Measurements from ENCODE around the gene IFT43. TPM values are rescaled to one million over a fixed set of nuclear protein-coding genes. Genes with fewer than 3 reads are reported as not detected.

The IFT43 gene
- total RNA-seq, 1 experiment from 2014 or later = 37.9 TPM

DNA sequence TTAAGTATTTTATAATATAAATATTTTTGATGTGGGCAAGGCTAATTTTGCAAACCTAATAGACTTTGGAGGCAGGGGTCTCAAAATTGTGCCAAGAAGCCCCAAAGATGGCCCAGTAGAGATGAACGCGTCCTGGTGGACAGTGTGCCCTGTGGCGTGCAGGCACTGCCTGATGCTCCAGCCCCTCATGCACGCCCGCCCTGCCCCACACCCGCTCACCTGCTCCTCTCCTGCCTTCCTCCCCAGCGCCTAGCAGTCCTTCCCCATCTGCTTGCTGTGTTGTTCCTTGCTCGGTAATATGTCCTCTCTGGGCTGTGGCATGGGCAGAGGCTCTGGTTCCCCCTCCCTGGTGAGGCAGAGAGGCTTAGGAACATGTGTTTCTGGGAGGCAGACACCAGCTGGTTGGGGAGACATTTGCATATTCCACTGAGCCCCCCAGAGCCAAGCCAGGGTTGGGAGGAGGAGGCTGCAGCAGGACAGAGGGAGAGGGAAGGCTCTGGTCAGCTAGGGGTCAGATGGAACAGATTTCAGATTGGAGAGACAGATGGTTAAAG is 119.3 kb downstream of the IFT43 start:
- H3K9me3 Mint-ChIP-seq (ENCODE audit: low read depth, unreplicated experiment) = peaks cover 2% of the 10 kb centered on the region
- intact Hi-C loops (cut with micrococcal nuclease; ENCODE audit: unreplicated experiment) = no loop called here
- H3K27me3 Mint-ChIP-seq (ENCODE audit: unreplicated experiment) = peaks cover 91% of the 10 kb centered on the region
- H3K4me3 Mint-ChIP-seq (ENCODE audit: low read depth, unreplicated experiment) = no peak overlapping the region
- no peak for DNase-seq
- H3K36me3 Mint-ChIP-seq (ENCODE audit: insufficient read depth, unreplicated experiment) = no peaks in the 10 kb centered on the region
- H3K27ac Mint-ChIP-seq (ENCODE audit: unreplicated experiment) = no peak overlapping the region
- H3K4me1 Mint-ChIP-seq (ENCODE audit: low read depth, unreplicated experiment) = no peaks in the 10 kb centered on the region
- no TSS peak for BruUV-seq (replicated peaks)
- CTCF ChIA-PET = no interaction called here
- TF ChIP-seq, protein P1, sequence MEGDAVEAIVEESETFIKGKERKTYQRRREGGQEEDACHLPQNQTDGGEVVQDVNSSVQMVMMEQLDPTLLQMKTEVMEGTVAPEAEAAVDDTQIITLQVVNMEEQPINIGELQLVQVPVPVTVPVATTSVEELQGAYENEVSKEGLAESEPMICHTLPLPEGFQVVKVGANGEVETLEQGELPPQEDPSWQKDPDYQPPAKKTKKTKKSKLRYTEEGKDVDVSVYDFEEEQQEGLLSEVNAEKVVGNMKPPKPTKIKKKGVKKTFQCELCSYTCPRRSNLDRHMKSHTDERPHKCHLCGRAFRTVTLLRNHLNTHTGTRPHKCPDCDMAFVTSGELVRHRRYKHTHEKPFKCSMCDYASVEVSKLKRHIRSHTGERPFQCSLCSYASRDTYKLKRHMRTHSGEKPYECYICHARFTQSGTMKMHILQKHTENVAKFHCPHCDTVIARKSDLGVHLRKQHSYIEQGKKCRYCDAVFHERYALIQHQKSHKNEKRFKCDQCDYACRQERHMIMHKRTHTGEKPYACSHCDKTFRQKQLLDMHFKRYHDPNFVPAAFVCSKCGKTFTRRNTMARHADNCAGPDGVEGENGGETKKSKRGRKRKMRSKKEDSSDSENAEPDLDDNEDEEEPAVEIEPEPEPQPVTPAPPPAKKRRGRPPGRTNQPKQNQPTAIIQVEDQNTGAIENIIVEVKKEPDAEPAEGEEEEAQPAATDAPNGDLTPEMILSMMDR (IDR thresholded peaks at IDR 0.05; ENCODE audit: unreplicated experiment) = no peak

DNA sequence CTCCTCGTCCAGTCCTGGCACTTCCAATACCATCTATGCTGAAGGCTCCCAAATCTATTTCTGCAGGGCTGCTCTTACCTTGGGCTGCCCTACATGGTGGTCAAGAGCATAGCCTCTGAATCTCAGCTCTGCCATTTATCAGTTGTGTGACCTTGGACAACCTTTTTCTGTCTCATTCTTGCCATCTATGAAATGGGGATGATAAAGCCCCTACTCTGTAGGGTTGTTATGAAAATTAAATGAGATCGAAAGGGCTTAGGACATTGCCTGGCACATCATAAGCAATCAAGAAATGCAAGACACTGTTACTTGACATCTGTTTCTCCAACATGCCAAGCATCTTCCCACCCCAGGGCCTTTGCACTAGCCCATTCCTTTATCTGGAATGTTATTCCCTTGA is 120.6 kb downstream of the IFT43 start:
- BruUV-seq (replicated peaks) = no TSS peak
- H3K27me3 Mint-ChIP-seq (ENCODE audit: unreplicated experiment) = peaks cover 93% of the 10 kb centered on the region
- no peak for DNase-seq
- intact Hi-C loops (cut with micrococcal nuclease; ENCODE audit: unreplicated experiment) = no loop called here
- no peak overlapping the region for H3K27ac Mint-ChIP-seq (ENCODE audit: unreplicated experiment)
- TF ChIP-seq, protein P1 (IDR thresholded peaks at IDR 0.05; ENCODE audit: unreplicated experiment) = no peak
- H3K9me3 Mint-ChIP-seq (ENCODE audit: low read depth, unreplicated experiment) = peaks cover 2% of the 10 kb centered on the region
- H3K36me3 Mint-ChIP-seq (ENCODE audit: insufficient read depth, unreplicated experiment) = no peaks in the 10 kb centered on the region
- no peak overlapping the region for H3K4me3 Mint-ChIP-seq (ENCODE audit: low read depth, unreplicated experiment)
- H3K4me1 Mint-ChIP-seq (ENCODE audit: low read depth, unreplicated experiment) = no peaks in the 10 kb centered on the region
- CTCF ChIA-PET = no interaction called here

DNA sequence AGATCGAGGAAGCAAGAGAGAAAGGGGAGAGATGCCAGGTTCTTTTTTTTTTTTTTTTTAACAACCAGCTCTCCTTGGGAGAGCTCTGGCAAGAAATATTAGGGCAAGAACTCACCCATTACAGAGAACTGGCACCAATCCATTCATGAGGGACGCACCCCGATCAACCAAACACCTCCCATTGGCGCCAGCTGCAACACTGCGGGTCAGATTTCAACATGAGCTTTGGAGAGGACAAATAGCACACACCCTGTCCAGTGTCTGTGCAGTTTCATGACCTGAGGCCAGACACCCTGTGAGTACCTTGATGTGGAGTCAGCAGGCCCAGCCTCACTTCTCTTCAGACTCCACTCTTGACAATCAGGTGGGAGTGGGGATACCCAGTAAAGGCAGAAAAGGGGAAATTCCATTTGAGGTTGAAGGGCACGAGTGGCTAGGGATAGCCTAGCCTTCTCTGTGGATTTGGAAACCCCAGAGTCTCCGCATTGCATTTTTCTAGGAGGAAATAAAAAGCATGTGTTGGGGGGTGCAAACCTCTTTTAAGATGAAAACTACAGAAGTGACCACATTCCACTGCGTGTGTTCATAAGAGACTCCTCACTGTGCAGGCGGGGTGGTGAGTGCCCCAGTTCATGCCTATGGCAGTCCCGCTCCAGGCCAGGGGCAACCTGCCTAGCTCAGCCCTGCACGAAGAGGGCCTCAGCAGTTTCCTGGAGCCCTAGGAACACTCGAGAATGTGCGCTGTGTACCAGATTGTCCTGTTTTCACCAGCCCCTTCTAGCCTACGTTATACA is 123.7 kb downstream of the IFT43 start:
- no TSS peak for BruUV-seq (replicated peaks)
- Mint-ChIP-seq H3K27ac (ENCODE audit: unreplicated experiment) (no peak overlapping the region), H3K27me3 (ENCODE audit: unreplicated experiment) (peaks cover 89% of the 10 kb centered on the region), H3K36me3 (ENCODE audit: insufficient read depth, unreplicated experiment) (no peaks in the 10 kb centered on the region), H3K4me3 (ENCODE audit: low read depth, unreplicated experiment) (no peak overlapping the region), H3K4me1 (ENCODE audit: low read depth, unreplicated experiment) (no peaks in the 10 kb centered on the region), H3K9me3 (ENCODE audit: low read depth, unreplicated experiment) (peaks cover 2% of the 10 kb centered on the region)
- no peak for DNase-seq
- intact Hi-C loops (cut with micrococcal nuclease; ENCODE audit: unreplicated experiment) = no loop called here
- TF ChIP-seq, protein P1 (IDR thresholded peaks at IDR 0.05; ENCODE audit: unreplicated experiment) = no peak
- CTCF ChIA-PET = no interaction called here

DNA sequence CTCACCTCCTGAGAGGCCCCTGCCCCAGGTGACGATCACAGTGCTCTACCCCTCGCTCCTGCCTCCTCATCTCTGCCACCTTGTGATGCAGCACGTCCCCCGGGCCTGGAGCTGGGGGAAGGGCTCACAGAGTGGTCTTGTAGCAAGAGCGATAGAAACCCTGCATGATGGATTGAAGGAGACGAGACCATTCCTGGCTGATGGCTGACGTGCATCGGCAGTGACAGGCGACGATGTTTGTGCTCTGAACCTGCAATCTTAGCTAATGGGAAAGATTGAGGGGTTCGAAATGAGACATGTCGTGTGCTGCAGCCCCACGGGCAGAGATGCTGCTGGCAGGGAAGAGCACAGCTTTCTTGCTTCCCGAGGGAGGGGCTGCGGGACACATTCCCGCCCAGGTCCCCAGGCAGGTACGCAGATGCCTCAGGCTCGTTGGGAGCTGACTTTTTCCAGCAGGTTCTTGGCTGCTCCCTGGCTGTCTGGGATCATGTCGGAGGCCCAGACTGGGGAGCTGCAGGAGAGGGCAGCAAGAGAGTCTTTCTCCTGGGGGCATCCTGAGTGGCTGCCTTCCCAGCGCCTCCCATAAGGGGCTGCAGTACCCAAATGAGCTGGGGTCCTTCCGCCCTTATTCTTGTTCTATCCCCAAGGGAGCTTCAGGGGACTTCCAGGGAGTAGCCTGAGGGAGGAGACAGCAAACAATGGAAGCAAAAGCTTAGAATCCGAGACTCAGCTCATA is 127.5 kb downstream of the IFT43 start:
- H3K27me3 Mint-ChIP-seq (ENCODE audit: unreplicated experiment) = peaks cover 81% of the 10 kb centered on the region
- peaks cover 2% of the 10 kb centered on the region for H3K9me3 Mint-ChIP-seq (ENCODE audit: low read depth, unreplicated experiment)
- no peaks in the 10 kb centered on the region for H3K36me3 Mint-ChIP-seq (ENCODE audit: insufficient read depth, unreplicated experiment)
- H3K4me1 Mint-ChIP-seq (ENCODE audit: low read depth, unreplicated experiment) = no peaks in the 10 kb centered on the region
- TF ChIP-seq, protein P1 (IDR thresholded peaks at IDR 0.05; ENCODE audit: unreplicated experiment) = no peak
- H3K4me3 Mint-ChIP-seq (ENCODE audit: low read depth, unreplicated experiment) = no peak overlapping the region
- no peak for DNase-seq
- BruUV-seq (replicated peaks) = no TSS peak
- CTCF ChIA-PET = interaction anchor here (0.6 kb wide), 1 partner anchor 346 kb away, joined by 4 read pairs; no protein-coding TSS in a partner anchor
- H3K27ac Mint-ChIP-seq (ENCODE audit: unreplicated experiment) = no peak overlapping the region
- intact Hi-C loops (cut with micrococcal nuclease; ENCODE audit: unreplicated experiment) = no loop called here

Measured in Calu3 (cell line).